ENCODE data around the gene UHRF2. TPM values are rescaled to one million over a fixed set of nuclear protein-coding genes. Genes with fewer than 3 reads are reported as not detected.

Gene UHRF2
- polyA plus RNA-seq, 1 of the 3 experiments (the other 2 are of a cell fraction) = 24.1 TPM

DNA sequence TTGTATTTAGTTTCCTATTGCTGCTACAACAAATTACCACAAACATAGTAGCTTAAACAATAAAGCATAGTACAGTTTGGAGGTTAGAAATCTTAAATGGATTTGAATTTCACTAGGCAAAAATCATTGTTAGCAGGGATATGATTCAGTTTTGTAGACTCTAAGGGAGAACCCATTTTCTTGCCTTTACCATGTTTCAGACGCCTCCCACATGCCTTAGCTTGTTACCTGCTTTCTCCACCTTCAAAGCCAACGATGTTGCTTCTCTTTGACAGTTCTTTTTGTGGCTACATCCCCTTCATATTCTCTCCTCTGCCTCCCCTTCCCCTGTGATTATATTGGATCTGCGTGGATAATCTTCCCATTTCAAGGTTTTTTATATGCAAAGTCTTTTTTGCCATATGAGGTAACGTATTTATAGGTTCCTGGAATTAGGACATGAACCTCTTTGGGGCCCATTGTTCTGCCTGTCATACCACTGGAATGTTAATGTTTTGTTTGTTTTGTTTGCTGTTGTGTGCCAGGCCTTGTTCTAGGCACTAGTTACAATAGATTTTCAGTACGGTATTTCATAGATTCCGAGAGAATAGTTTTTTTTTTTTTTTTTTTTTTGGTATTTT lies 54.1 kb downstream of the UHRF2 start:
- no peak for TF ChIP-seq POLR2AphosphoS5 (IDR thresholded peaks at IDR 0.05; ENCODE audit: low read depth, low read length)
- no peak for TF ChIP-seq USF2 (IDR thresholded peaks at IDR 0.05; ENCODE audit: borderline replicate concordance, low read depth, low read length)
- no peak for TF ChIP-seq EZH2phosphoT487 (IDR thresholded peaks at IDR 0.05; ENCODE audit: borderline replicate concordance, low read depth)
- no peak for TF ChIP-seq GATA2 (CRISPR knock-in tag; IDR thresholded peaks at IDR 0.05)
- no peak for TF ChIP-seq YY1 (IDR thresholded peaks at IDR 0.05; ENCODE audit: low read depth)
- TF ChIP-seq, protein P1, sequence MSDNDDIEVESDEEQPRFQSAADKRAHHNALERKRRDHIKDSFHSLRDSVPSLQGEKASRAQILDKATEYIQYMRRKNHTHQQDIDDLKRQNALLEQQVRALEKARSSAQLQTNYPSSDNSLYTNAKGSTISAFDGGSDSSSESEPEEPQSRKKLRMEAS (IDR thresholded peaks at IDR 0.05; ENCODE audit: low read depth) = no peak
- no peak for TF ChIP-seq MEF2A (IDR thresholded peaks at IDR 0.05; ENCODE audit: borderline replicate concordance, low read depth)
- no peak for TF ChIP-seq RFX5 (IDR thresholded peaks at IDR 0.05; ENCODE audit: low read length)
- no peak for TF ChIP-seq SIN3A (IDR thresholded peaks at IDR 0.05; ENCODE audit: borderline replicate concordance, low read depth, low read length)
- TF ChIP-seq NFIC (IDR thresholded peaks at IDR 0.05; ENCODE audit: borderline replicate concordance) = no peak
- TF ChIP-seq GABPA (IDR thresholded peaks at IDR 0.05; ENCODE audit: low read depth) = no peak
- H3K4me2 ChIP-seq = no peak overlapping the region
- no peak for DNase-seq
- H3K36me3 ChIP-seq (replicated peaks in 1 of 2; ENCODE audit: control insufficient read depth in 1 of 2, insufficient read depth in 2 of 2, low read length in 1 of 2) = peaks cover 2 to 66% of the 10 kb centered on the region in 2 experiments
- no peaks in the 10 kb centered on the region for H4K20me1 ChIP-seq (ENCODE audit: insufficient read depth)
- no peaks in the 10 kb centered on the region for H3F3A ChIP-seq (replicated peaks; ENCODE audit: insufficient read depth)
- H3K9me2 ChIP-seq = no peaks in the 10 kb centered on the region
- H2AFZ ChIP-seq (ENCODE audit: low read depth) = no peak overlapping the region
- H3K27ac ChIP-seq (ENCODE audit: low read depth in 2 of 2, low read length in 1 of 2) = no peak overlapping the region
- WGBS (ENCODE audit: low lambda C conversion rate) = 98% methylated on average over 6 of the region's 6 CpGs
- H3K9ac ChIP-seq = no peak overlapping the region
- POLR2A ChIA-PET = no interaction called here
- CTCF ChIA-PET = interaction anchor here (1.2 kb wide), 1 partner anchor 8 kb away, joined by 4 read pairs; no protein-coding TSS in a partner anchor
- H3K79me2 ChIP-seq (ENCODE audit: insufficient read depth) = peaks cover 100% of the 10 kb centered on the region
- no peak overlapping the region for H3K4me3 ChIP-seq (ENCODE audit: low read depth in 2 of 2, low read length in 1 of 2)
- no peaks in the 10 kb centered on the region; a peak in 1 of 4 replicates for H3K4me1 ChIP-seq (ENCODE audit: control insufficient read depth in 1 of 2, insufficient read depth in 2 of 2, low read depth in 1 of 2, low read length in 1 of 2)
- no peaks in the 10 kb centered on the region for H3K9me3 ChIP-seq
- H3K27me3 ChIP-seq (ENCODE audit: insufficient read depth) = no peaks in the 10 kb centered on the region

DNA sequence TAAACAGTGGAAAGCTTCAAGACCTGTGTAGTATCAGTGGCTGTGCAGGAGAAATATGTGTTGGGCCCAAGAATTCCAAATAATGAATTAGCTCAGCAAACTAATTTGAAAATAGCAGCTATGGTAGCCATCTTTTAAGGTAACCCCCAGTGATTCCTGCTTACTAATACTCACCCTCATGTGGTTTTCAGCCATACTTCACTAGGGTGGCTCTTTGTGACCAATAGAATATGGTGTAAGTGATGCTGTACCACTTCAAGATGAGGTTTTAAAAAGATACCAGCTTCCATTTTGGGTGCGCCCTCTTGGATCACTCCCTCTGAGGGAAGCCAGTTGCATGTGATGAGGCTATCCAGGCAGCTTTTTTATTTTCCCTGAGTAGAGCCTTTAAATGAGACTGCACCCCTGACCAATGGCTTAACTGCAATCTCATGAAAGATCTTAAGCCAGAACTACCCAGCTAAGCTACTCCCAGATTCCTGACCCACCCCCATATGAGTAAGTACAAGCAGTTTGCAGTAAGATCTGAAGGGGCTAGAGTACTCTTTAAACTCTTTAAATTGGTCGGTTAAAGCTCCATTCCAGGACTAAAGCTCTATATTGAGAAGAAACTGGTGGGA lies 58.3 kb downstream of the UHRF2 start:
- Histone ChIP-seq H3K4me1 (ENCODE audit: control insufficient read depth in 1 of 2, insufficient read depth in 2 of 2, low read depth in 1 of 2, low read length in 1 of 2) (no peaks in the 10 kb centered on the region; a peak in 2 of 4 replicates), H2AFZ (ENCODE audit: low read depth) (no peak overlapping the region), H3K4me3 (ENCODE audit: low read depth in 2 of 2, low read length in 1 of 2) (no peak overlapping the region), H3K4me2 (no peak overlapping the region), H3K27me3 (ENCODE audit: insufficient read depth) (no peaks in the 10 kb centered on the region), H4K20me1 (ENCODE audit: insufficient read depth) (0 out of 2 replicates have a peak, but pooled peaks cover 3% of the 10 kb centered on the region), H3K9ac (no peak overlapping the region), H3K9me2 (no peaks in the 10 kb centered on the region), H3F3A (replicated peaks; ENCODE audit: insufficient read depth) (peaks cover 3% of the 10 kb centered on the region), H3K9me3 (no peaks in the 10 kb centered on the region), H3K36me3 (replicated peaks in 1 of 2; ENCODE audit: control insufficient read depth in 1 of 2, insufficient read depth in 2 of 2, low read length in 1 of 2) (peaks cover 5 to 52% of the 10 kb centered on the region in 2 experiments), H3K79me2 (ENCODE audit: insufficient read depth) (peaks cover 96% of the 10 kb centered on the region), H3K27ac (ENCODE audit: low read depth in 2 of 2, low read length in 1 of 2) (no peak overlapping the region)
- no peak for TF ChIP-seq RCOR1 (IDR thresholded peaks at IDR 0.05; ENCODE audit: low read length)
- TF ChIP-seq, protein P2, sequence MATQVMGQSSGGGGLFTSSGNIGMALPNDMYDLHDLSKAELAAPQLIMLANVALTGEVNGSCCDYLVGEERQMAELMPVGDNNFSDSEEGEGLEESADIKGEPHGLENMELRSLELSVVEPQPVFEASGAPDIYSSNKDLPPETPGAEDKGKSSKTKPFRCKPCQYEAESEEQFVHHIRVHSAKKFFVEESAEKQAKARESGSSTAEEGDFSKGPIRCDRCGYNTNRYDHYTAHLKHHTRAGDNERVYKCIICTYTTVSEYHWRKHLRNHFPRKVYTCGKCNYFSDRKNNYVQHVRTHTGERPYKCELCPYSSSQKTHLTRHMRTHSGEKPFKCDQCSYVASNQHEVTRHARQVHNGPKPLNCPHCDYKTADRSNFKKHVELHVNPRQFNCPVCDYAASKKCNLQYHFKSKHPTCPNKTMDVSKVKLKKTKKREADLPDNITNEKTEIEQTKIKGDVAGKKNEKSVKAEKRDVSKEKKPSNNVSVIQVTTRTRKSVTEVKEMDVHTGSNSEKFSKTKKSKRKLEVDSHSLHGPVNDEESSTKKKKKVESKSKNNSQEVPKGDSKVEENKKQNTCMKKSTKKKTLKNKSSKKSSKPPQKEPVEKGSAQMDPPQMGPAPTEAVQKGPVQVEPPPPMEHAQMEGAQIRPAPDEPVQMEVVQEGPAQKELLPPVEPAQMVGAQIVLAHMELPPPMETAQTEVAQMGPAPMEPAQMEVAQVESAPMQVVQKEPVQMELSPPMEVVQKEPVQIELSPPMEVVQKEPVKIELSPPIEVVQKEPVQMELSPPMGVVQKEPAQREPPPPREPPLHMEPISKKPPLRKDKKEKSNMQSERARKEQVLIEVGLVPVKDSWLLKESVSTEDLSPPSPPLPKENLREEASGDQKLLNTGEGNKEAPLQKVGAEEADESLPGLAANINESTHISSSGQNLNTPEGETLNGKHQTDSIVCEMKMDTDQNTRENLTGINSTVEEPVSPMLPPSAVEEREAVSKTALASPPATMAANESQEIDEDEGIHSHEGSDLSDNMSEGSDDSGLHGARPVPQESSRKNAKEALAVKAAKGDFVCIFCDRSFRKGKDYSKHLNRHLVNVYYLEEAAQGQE (IDR thresholded peaks at IDR 0.05; ENCODE audit: low read depth, low read length) = no peak
- no peak for TF ChIP-seq FOXM1 (IDR thresholded peaks at IDR 0.05; ENCODE audit: low read depth)
- no peak for TF ChIP-seq RFX5 (IDR thresholded peaks at IDR 0.05; ENCODE audit: low read length)
- no peak for TF ChIP-seq JUND (IDR thresholded peaks at IDR 0.05)
- TF ChIP-seq YY1 (IDR thresholded peaks at IDR 0.05; ENCODE audit: low read depth) = no peak
- no peak for TF ChIP-seq USF2 (IDR thresholded peaks at IDR 0.05; ENCODE audit: borderline replicate concordance, low read depth, low read length)
- no peak for TF ChIP-seq ELF1 (IDR thresholded peaks at IDR 0.05)
- TF ChIP-seq, protein P3, sequence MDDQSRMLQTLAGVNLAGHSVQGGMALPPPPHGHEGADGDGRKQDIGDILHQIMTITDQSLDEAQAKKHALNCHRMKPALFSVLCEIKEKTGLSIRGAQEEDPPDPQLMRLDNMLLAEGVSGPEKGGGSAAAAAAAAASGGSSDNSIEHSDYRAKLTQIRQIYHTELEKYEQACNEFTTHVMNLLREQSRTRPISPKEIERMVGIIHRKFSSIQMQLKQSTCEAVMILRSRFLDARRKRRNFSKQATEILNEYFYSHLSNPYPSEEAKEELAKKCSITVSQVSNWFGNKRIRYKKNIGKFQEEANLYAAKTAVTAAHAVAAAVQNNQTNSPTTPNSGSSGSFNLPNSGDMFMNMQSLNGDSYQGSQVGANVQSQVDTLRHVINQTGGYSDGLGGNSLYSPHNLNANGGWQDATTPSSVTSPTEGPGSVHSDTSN (IDR thresholded peaks at IDR 0.05) = no peak
- no peak for TF ChIP-seq GATA2 (CRISPR knock-in tag; IDR thresholded peaks at IDR 0.05)
- no peak for TF ChIP-seq CTCF (IDR thresholded peaks at IDR 0.05)
- ChIA-PET CTCF (interaction anchor here (1.4 to 1.6 kb wide), 2 partner anchors 10 to 57 kb away, joined by 5 to 6 read pairs; no protein-coding TSS in a partner anchor), POLR2A (no interaction called here)
- WGBS (ENCODE audit: low lambda C conversion rate) = 93% methylated on average over 2 of the region's 2 CpGs
- no peak for DNase-seq

Data from SK-N-SH (cell line).